ENCODE measurements around the gene SLC12A4.

SLC12A4 gene

DNA sequence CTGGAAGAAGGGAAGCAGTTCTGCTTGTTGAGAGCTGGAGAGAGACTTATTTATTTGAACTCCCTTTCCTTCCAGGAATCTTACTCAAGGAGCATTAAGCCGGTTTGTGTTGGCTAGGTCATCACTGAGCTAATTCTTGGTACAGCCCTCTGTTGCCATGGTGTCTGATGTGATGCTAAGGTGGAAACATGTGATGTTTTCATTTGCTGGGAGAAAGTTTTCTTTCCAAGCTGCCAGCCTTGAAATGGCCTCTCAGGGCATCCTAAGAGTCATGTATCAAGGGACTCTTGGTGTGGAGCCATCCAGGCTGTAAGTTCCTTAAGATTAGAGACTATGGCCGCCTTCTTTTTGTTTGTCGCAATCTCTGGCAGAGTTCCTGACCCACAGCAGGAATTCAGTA is 71.2 kb downstream of the SLC12A4 start:
- TF ChIP-seq, protein P1, sequence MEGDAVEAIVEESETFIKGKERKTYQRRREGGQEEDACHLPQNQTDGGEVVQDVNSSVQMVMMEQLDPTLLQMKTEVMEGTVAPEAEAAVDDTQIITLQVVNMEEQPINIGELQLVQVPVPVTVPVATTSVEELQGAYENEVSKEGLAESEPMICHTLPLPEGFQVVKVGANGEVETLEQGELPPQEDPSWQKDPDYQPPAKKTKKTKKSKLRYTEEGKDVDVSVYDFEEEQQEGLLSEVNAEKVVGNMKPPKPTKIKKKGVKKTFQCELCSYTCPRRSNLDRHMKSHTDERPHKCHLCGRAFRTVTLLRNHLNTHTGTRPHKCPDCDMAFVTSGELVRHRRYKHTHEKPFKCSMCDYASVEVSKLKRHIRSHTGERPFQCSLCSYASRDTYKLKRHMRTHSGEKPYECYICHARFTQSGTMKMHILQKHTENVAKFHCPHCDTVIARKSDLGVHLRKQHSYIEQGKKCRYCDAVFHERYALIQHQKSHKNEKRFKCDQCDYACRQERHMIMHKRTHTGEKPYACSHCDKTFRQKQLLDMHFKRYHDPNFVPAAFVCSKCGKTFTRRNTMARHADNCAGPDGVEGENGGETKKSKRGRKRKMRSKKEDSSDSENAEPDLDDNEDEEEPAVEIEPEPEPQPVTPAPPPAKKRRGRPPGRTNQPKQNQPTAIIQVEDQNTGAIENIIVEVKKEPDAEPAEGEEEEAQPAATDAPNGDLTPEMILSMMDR (IDR thresholded peaks at IDR 0.05) = no peak

DNA sequence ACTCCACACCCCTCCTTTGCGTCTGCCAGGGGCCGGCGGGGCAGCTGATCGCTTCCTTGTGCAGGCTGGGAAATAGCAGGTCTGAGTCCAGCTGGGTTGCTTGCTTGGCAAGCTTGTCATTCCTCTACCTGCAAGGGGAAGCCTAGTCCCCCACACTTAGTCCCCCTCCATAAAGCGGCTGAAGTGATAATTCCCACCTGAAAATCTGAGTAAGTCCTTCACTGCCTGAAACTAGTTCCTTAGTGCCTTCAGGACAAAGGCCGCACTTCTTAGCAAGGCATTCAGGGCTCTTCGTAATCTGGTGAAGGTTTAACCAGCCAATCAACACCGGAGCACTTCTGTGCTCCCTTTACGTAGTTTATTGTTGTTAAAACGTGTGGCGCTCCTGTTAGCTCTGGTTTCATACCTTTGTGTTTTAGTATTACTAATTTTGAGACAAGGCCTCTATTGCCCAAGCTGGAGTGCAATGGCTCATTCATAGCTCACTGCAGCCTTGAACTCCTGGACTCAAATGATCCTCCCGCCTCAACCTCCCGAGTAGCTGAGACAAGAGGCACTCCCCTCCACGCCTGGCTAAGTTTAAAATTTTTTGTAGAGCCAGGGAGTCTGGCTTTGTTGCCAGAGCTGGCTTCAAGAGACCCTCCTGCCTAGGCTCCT is 74.6 kb downstream of the SLC12A4 start:
- TF ChIP-seq, protein P1 (IDR thresholded peaks at IDR 0.05) = no peak
